Measurements from ENCODE around the gene EPSTI1. TPM values are rescaled to one million over a fixed set of nuclear protein-coding genes. Genes with fewer than 3 reads are reported as not detected.

EPSTI1 gene
- polyA plus RNA-seq, 1 of the 3 experiments (the other 2 are of a cell fraction), result 0.02 TPM

DNA sequence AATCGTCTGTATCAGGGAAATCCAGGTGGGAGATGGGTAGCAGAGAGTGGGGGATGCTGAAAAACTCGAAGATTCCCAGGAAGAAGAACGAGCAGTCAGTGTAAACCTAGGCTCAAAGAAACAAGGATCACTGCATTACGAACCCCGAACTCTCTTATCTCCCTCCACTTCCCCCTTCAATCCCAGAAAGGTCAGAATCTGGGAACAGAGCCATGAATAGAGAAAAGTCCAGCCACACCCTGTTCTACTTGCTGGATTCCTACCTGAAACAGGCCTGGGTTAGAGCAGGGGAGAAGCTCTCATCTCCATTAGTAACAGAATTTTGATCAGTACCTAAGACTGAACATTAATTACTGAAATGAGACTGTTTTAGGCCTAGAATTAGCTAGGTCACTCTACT is 24.4 kb downstream of the EPSTI1 start:
- Histone ChIP-seq H2AFZ (ENCODE audit: low read depth) (no peak overlapping the region), H3K36me3 (replicated peaks in 1 of 2; ENCODE audit: control insufficient read depth in 1 of 2, insufficient read depth in 2 of 2, low read length in 1 of 2) (no peaks in the 10 kb centered on the region), H3K27me3 (ENCODE audit: insufficient read depth) (no peaks in the 10 kb centered on the region), H3K4me1 (ENCODE audit: control insufficient read depth in 1 of 2, insufficient read depth in 2 of 2, low read depth in 1 of 2, low read length in 1 of 2) (peaks cover 0 to 2% of the 10 kb centered on the region in 2 experiments; a peak in 1 of 4 replicates), H3K9ac (no peak overlapping the region), H3K9me2 (no peaks in the 10 kb centered on the region), H3K27ac (ENCODE audit: low read depth in 2 of 2, low read length in 1 of 2) (no peak overlapping the region), H3K79me2 (ENCODE audit: insufficient read depth) (no peaks in the 10 kb centered on the region), H3F3A (replicated peaks; ENCODE audit: insufficient read depth) (no peaks in the 10 kb centered on the region), H3K4me2 (no peak overlapping the region), H3K9me3 (no peaks in the 10 kb centered on the region), H4K20me1 (ENCODE audit: insufficient read depth) (no peaks in the 10 kb centered on the region), H3K4me3 (ENCODE audit: low read depth in 2 of 2, low read length in 1 of 2) (no peak overlapping the region)
- ChIA-PET POLR2A (no interaction called here), CTCF (interaction anchor here (0.8 to 1.5 kb wide), 5 partner anchors 12 to 837 kb away, joined by 3 to 4 read pairs (median 3); no protein-coding TSS in a partner anchor)
- no peak for TF ChIP-seq MXI1 (IDR thresholded peaks at IDR 0.05; ENCODE audit: low read depth, low read length)
- TF ChIP-seq, protein P1, sequence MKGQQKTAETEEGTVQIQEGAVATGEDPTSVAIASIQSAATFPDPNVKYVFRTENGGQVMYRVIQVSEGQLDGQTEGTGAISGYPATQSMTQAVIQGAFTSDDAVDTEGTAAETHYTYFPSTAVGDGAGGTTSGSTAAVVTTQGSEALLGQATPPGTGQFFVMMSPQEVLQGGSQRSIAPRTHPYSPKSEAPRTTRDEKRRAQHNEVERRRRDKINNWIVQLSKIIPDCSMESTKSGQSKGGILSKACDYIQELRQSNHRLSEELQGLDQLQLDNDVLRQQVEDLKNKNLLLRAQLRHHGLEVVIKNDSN (IDR thresholded peaks at IDR 0.05; ENCODE audit: borderline replicate concordance, low read depth), result no peak
- no peak for TF ChIP-seq RCOR1 (IDR thresholded peaks at IDR 0.05; ENCODE audit: low read length)
- TF ChIP-seq CHD2 (IDR thresholded peaks at IDR 0.05; ENCODE audit: low read length, partially characterized antibody), result no peak
- TF ChIP-seq, protein P2, sequence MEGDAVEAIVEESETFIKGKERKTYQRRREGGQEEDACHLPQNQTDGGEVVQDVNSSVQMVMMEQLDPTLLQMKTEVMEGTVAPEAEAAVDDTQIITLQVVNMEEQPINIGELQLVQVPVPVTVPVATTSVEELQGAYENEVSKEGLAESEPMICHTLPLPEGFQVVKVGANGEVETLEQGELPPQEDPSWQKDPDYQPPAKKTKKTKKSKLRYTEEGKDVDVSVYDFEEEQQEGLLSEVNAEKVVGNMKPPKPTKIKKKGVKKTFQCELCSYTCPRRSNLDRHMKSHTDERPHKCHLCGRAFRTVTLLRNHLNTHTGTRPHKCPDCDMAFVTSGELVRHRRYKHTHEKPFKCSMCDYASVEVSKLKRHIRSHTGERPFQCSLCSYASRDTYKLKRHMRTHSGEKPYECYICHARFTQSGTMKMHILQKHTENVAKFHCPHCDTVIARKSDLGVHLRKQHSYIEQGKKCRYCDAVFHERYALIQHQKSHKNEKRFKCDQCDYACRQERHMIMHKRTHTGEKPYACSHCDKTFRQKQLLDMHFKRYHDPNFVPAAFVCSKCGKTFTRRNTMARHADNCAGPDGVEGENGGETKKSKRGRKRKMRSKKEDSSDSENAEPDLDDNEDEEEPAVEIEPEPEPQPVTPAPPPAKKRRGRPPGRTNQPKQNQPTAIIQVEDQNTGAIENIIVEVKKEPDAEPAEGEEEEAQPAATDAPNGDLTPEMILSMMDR (IDR thresholded peaks at IDR 0.05), result no peak
- no peak for TF ChIP-seq FOXM1 (IDR thresholded peaks at IDR 0.05; ENCODE audit: low read depth)
- no peak for TF ChIP-seq JUND (IDR thresholded peaks at IDR 0.05)
- no peak for TF ChIP-seq FOXJ3 (CRISPR knock-in tag; IDR thresholded peaks at IDR 0.05)
- no peak for TF ChIP-seq RXRA (IDR thresholded peaks at IDR 0.05; ENCODE audit: borderline replicate concordance, low read depth)
- TF ChIP-seq NFIC (IDR thresholded peaks at IDR 0.05; ENCODE audit: borderline replicate concordance), result no peak
- TF ChIP-seq TCF12 (IDR thresholded peaks at IDR 0.05), result no peak
- no peak for TF ChIP-seq TAF1 (IDR thresholded peaks at IDR 0.05; ENCODE audit: borderline replicate concordance, low read depth, low read length)
- no peak for TF ChIP-seq GABPA (IDR thresholded peaks at IDR 0.05; ENCODE audit: low read depth)
- TF ChIP-seq NRF1 (IDR thresholded peaks at IDR 0.05; ENCODE audit: low read depth, low read length), result no peak
- no peak for TF ChIP-seq POLR2AphosphoS5 (IDR thresholded peaks at IDR 0.05; ENCODE audit: low read depth, low read length)
- TF ChIP-seq, protein P3, sequence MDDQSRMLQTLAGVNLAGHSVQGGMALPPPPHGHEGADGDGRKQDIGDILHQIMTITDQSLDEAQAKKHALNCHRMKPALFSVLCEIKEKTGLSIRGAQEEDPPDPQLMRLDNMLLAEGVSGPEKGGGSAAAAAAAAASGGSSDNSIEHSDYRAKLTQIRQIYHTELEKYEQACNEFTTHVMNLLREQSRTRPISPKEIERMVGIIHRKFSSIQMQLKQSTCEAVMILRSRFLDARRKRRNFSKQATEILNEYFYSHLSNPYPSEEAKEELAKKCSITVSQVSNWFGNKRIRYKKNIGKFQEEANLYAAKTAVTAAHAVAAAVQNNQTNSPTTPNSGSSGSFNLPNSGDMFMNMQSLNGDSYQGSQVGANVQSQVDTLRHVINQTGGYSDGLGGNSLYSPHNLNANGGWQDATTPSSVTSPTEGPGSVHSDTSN (IDR thresholded peaks at IDR 0.05), result no peak
- no peak for DNase-seq
- 68% methylated on average over 5 of the region's 5 CpGs for WGBS (ENCODE audit: low lambda C conversion rate)

DNA sequence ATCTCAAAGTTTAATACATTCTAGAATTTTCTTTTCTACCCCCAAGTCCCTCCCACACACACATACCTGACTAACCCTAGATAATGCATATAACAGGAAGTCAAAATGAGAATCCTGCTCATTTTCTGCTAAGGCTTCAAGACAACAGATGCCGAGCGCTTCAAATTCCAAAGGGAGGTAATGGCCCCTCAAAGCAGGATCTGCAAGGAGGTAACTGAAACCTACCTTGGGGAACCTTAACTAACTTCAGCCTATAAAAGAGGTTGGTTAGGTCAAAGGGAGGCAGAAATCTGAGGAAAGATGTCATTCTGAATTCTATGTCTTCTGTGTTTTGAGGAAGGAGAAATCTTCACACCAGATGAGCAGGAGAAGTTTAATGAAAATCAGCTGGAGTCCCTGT is 26.8 kb downstream of the EPSTI1 start:
- 97% methylated on average over 2 of the region's 2 CpGs for WGBS (ENCODE audit: low lambda C conversion rate)
- DNase-seq, result no peak
- Histone ChIP-seq H3K4me1 (ENCODE audit: control insufficient read depth in 1 of 2, insufficient read depth in 2 of 2, low read depth in 1 of 2, low read length in 1 of 2) (peaks cover 0 to 2% of the 10 kb centered on the region in 2 experiments; a peak in 1 of 4 replicates), H3K4me2 (no peak overlapping the region), H3F3A (replicated peaks; ENCODE audit: insufficient read depth) (no peaks in the 10 kb centered on the region), H3K4me3 (ENCODE audit: low read depth in 2 of 2, low read length in 1 of 2) (no peak overlapping the region), H3K79me2 (ENCODE audit: insufficient read depth) (no peaks in the 10 kb centered on the region), H2AFZ (ENCODE audit: low read depth) (no peak overlapping the region), H3K9ac (no peak overlapping the region), H4K20me1 (ENCODE audit: insufficient read depth) (no peaks in the 10 kb centered on the region), H3K27ac (ENCODE audit: low read depth in 2 of 2, low read length in 1 of 2) (no peak overlapping the region), H3K36me3 (replicated peaks in 1 of 2; ENCODE audit: control insufficient read depth in 1 of 2, insufficient read depth in 2 of 2, low read length in 1 of 2) (no peaks in the 10 kb centered on the region), H3K27me3 (ENCODE audit: insufficient read depth) (no peaks in the 10 kb centered on the region), H3K9me3 (no peaks in the 10 kb centered on the region), H3K9me2 (no peaks in the 10 kb centered on the region)
- ChIA-PET CTCF (no interaction called here), POLR2A (no interaction called here)
- TF ChIP-seq RAD21 (IDR thresholded peaks at IDR 0.05; ENCODE audit: low read length) (no peak), FOXJ3 (CRISPR knock-in tag; IDR thresholded peaks at IDR 0.05) (no peak), ELF1 (IDR thresholded peaks at IDR 0.05) (no peak), NFIC (IDR thresholded peaks at IDR 0.05; ENCODE audit: borderline replicate concordance) (no peak), YY1 (IDR thresholded peaks at IDR 0.05; ENCODE audit: low read depth) (no peak), FOXM1 (IDR thresholded peaks at IDR 0.05; ENCODE audit: low read depth) (no peak), TAF1 (IDR thresholded peaks at IDR 0.05; ENCODE audit: borderline replicate concordance, low read depth, low read length) (no peak), POLR2AphosphoS5 (IDR thresholded peaks at IDR 0.05; ENCODE audit: low read depth, low read length) (no peak), EP300 (IDR thresholded peaks at IDR 0.05; ENCODE audit: borderline replicate concordance in 1 of 2, low read depth in 1 of 2, low read length in 1 of 2) (no peak)
